ENCODE results near the gene ZNF200. TPM values are rescaled to one million over a fixed set of nuclear protein-coding genes. Genes with fewer than 3 reads are reported as not detected.

The ZNF200 gene
- total and polyA plus RNA-seq, 2 of the 13 experiments (the other 11 are each of a cell fraction or from before 2014, with no cell fraction given): 3.5 to 16.5 TPM

- TF ChIP-seq DRAP1 (CRISPR knock-in tag; IDR thresholded peaks at IDR 0.05) (peak; percentile 88), ZNF354B (CRISPR knock-in tag; IDR thresholded peaks at IDR 0.05) (no peak)
These were observed 48.0 kb upstream of the ZNF200 start, which contains the start of gene ZNF263 (continued) for GRCh38 chr16:3282730-3283542.

- intact Hi-C loops (cut with micrococcal nuclease; ENCODE audit: unreplicated experiment) (loop anchor here (1.0 to 2.0 kb wide), 3 partner anchors 17 to 119 kb away; partner anchors contain the start of genes ZNF174 and ZSCAN32), in situ Hi-C loops (cut with HindIII; ENCODE audit: extremely low pct_ligation_motif_present, low pct_unique_long_range_greater_than_20kb) (no loop called here)
- ATAC-seq (peak; percentile 77), FAIRE-seq (no peak), DNase-seq (ENCODE audit: low spot score) (peak; percentile 73)
- peak overlapping the region; percentile 79 to 100 (median 99) for H3K4me3 ChIP-seq (replicated peaks in 1 of 3; ENCODE audit: insufficient read depth in 1 of 3, low read depth in 2 of 3, low read length in 3 of 3)
- no peaks in the 10 kb centered on the region for H3K9me3 ChIP-seq (ENCODE audit: low read length)
- peaks cover 23% of the 10 kb centered on the region for H4K20me1 ChIP-seq (ENCODE audit: insufficient read depth, low read length)
- peak overlapping the region; percentile 84 for H3K4me2 ChIP-seq (ENCODE audit: low read depth, low read length)
- peak overlapping the region; percentile 96 for H3K9ac ChIP-seq (ENCODE audit: insufficient read depth, low read depth, low read length)
- peaks cover 38% of the 10 kb centered on the region for H3K79me2 ChIP-seq (ENCODE audit: insufficient read depth, low read length)
- H3K4me1 ChIP-seq (ENCODE audit: insufficient read depth, low read length): peaks cover 45% of the 10 kb centered on the region
- H2AFZ ChIP-seq (ENCODE audit: low read length): no peak overlapping the region
- peaks cover 7 to 16% of the 10 kb centered on the region in 2 experiments for H3K36me3 ChIP-seq (replicated peaks in 1 of 2; ENCODE audit: control insufficient read depth in 1 of 2, insufficient read depth in 2 of 2, low read length in 2 of 2)
- POLR2A ChIA-PET: interaction anchor here (0.9 to 3.0 kb wide), 21 partner anchors 9 to 372 kb away, joined by 3 to 64 read pairs (median 6); partner anchors contain the start of genes CLUAP1, DNASE1, NAA60 and ZNF174
- 32% methylated on average over 17 of the region's 29 CpGs for WGBS (ENCODE audit: low lambda C conversion rate)
- H3K27me3 ChIP-seq (ENCODE audit: control insufficient read depth in 1 of 2, insufficient read depth in 2 of 2, low read length in 2 of 2): no peaks in the 10 kb centered on the region; a peak in 1 of 5 replicates
- CTCF ChIA-PET (ENCODE audit: low intra/inter-chr PET ratio, low total read pairs): no interaction called here
- peak overlapping the region; percentile 99 for H3K27ac ChIP-seq (ENCODE audit: extremely low read length, insufficient read depth, low read length)
- no TSS peak for BruUV-seq (replicated peaks)
- peak; percentile 26; the same call in 1 of the 2 replicates for TF ChIP-seq ATF2 (CRISPR knock-in tag; IDR thresholded peaks at IDR 0.05)
- peak; percentile 55; the same call in 1 of the 2 replicates for TF ChIP-seq MLXIP (CRISPR knock-in tag; IDR thresholded peaks at IDR 0.05; ENCODE audit: borderline replicate concordance)
- 0 out of 2 replicates have a peak, but pooled peaks have one; percentile 5 for TF ChIP-seq IRF9 (CRISPR knock-in tag; IDR thresholded peaks at IDR 0.05; ENCODE audit: borderline replicate concordance)
- 0 out of 2 replicates have a peak, but pooled peaks have one; percentile 26 for TF ChIP-seq HOXA5 (CRISPR knock-in tag; IDR thresholded peaks at IDR 0.05)
- no peak for TF ChIP-seq ZNF562 (CRISPR knock-in tag; IDR thresholded peaks at IDR 0.05; ENCODE audit: borderline replicate concordance)
- 0 out of 2 replicates have a peak, but pooled peaks have one; percentile 25 for TF ChIP-seq ZNF33B (CRISPR knock-in tag; IDR thresholded peaks at IDR 0.05)
- peak; percentile 50; the same call in 1 of the 2 replicates for TF ChIP-seq ZBTB21 (CRISPR knock-in tag; IDR thresholded peaks at IDR 0.05)
- TF ChIP-seq ZNF558 (CRISPR knock-in tag; IDR thresholded peaks at IDR 0.05; ENCODE audit: borderline replicate concordance): peak; percentile 67; the same call in 1 of the 2 replicates
- peak; percentile 81 for TF ChIP-seq UBTF (CRISPR knock-in tag; IDR thresholded peaks at IDR 0.05)
These were observed 47.3 kb upstream of the ZNF200 start for GRCh38 chr16:3282103-3282729.

Data from HepG2 (cell line).